Measurements from ENCODE around the gene SLC22A3.

Gene SLC22A3

DNA sequence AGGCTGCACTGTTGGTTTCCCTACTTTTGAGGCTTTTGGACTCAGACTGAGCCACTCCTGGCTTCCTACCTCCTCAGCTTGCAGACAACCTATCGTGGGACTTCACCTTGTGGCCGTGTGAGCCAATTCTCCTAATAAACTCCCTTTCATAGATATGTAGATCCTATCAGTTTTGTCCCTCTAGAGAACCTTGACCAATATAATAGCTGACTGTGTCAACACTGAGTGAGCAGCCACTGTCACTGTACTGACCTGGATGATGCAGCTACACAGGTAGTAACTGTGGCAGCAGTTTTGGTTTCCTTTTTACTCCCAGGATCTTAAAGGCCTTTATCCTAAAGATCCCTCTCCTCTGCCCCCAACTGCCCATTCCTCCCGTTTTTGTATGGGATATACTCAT is 70.2 kb downstream of the SLC22A3 start:
- DNase-seq: no peak

DNA sequence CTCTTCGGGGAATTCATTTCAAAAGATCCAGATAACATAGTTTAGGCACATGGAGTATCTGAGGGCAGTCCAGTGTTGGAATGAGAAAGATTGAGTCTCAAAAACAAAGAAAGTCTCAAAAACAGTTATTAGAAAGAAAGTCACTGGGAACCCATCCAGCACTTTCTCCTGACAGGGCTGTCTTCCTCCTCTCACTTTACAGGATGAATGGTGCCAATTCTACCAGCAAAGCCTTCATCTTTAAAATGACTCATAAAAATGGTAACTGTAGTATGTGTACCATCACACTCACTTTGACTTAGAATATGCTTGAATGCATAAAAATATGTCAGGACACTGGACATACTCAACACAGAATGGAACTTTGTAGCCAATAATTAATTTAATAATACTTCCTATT is 71.3 kb downstream of the SLC22A3 start:
- no peak for DNase-seq

DNA sequence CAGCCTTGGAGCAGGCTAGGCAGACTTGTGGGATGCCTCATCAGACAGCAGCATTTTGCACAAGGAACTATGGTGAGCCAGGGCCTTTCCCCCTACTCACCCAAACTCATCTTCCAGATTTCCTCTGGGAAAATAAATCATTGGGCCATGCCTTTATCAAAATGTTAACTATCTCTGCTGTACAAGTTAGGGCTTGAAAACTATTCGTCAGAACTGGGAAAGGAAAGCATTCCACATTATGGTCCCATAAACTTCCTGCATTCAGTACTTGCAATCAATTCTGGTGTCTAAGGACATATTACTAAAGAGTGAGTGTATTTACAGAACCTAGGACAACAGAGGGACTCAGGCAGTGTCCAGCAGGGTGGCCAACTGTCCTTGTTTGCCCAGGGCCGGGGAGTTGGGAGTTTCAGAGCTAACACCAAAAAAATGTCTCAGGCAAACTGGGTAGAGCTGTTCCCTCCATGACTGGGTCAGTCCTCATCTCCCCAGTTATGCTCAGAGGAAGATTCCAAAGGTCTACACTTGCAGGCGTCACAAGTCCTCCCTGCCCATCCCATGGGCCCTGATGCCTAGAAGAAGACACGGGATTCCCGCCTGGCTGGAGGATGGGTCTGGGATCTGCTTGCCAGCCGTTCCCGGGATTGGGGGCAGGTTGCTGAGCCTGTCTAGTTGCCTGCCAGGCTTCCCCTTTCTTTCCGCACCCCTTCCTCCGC is 72.2 kb downstream of the SLC22A3 start:
- DNase-seq: no peak

DNA sequence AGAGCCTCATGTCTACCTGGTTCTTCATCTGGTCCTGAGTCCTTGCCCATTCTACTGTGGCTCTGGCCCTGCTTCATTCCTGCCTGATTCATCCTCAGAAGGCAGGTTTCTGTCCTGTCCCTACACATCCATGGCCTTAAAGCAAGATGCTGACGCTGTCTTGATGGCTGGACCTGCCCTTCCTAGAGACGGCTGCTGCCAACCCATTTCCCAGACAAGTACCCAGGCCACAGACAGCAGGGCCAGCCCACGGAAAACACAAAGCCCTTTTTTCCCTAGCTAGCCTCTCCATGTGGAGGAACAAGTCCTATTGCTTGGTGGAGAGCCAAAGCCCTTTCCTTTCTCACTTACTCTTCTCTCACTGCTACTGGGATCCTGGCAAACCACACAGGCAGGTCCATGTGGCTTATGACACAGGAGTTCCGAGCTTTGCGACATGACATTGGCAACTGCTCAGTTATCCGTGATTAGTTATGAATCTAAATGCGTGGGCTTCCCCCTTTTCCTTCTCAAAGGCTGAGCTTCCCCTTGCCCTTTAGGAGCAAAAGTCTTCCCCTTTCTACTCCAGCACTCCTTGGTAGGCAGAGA is 72.9 kb downstream of the SLC22A3 start:
- no peak for DNase-seq

DNA sequence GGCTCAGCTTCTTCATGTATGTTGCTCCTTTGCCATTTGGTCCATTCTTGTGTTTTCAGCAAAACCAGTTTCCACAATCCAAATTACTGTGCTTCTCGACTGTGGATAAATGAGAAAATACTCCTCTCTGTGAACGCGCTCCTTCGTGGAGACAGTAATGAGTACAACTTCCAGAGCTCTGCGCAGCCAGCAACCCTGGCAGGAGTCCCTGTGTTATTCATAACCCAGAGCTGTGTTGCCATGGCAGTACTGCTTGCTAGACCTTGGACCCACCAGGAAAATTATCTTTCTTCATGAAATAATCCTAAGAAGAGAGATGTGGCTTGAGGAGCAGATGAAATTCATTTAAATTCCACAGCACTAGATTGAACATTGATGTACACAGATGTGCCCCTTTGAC is 73.7 kb downstream of the SLC22A3 start:
- no peak for DNase-seq

DNA sequence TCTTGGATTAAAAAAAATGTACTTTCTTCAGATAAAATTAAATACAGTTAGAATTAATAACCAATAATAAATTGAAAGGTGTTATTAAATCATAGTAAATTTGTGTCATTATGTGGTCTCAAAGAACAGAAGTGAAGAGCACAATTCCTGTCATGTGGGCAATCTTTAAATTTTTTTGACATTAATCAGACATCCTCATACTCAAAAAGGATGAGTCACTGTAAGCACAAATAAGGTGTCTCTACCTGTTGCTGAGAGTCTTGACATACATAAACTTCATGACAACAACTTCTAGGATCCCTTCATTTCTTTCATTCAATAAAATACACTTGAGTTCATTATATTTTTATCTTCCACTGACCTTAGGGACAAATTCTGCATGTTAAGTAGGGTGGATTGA is 76.1 kb downstream of the SLC22A3 start:
- no peak for DNase-seq

DNA sequence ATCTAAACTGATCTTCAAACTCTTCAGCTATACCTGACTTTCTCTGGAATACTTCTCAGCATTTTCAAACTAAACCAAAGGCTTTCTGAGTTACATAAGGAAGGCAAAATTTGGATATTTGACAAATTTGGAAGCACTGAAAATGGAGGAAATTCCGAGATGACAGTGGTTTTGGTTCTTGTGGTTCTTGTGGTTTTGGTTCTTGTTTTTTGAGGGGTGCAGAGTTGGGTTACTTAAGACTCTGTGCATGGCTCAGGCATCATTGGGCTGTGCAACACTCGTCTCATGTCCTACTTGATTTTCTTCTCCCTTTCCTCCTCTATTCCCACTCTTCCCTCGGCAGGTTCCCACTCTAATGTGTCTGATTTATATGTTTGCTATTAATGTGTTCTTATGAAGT is 78.0 kb downstream of the SLC22A3 start:
- DNase-seq: peak in 1 of 2 donors; percentile 4

DNA sequence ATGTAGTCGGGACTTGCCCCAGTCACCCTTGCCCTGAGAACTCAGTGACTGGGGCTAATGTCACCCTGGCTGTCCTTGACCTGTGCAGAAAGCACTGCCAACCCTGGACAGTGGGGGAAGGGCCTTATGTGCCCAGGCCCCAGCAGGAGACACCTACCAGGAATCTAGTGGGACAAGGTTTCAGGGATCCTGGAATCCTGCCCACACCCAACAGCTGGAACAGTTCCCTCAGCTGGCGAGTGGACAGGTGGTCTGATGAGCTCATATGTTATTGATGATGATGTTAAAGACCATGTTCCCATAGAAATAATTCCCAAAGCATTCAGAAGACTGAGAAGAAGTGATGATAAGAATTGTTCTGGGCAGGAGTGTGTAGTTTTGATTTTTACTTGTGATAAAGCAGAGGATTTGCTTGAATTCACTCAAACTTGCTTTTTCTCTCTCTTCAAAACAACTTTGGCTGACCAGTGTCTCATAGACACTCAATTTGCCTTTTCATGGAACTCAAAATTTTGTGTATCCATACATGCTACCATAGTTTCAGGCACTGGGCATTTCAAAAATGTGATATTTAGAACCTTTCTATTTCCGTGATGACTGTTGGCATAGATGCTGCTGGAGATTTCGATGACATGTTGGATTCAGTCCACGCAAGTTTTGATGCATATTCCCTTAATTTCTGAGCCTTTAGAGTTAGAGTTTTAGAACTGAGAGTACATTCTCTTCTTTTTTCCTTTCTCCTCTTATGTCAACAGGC is 79.3 kb downstream of the SLC22A3 start:
- DNase-seq: no peak

DNA sequence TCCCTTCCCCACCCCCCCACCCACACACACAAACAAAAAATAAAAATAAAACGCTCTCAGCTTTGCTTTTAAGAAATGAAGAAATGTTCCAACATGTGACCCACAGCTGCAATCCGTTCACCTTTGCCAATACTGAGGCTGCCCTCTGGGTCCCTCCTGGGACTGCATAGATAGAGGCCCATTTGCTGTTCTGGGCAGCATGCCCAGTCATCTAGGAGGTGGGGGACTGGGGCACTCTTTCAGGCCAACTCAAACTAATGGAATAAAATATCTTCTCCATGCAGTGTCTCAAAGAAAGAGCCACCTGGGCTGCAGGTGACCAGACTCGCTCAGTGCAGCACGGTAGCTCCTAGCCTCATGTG is 79.9 kb downstream of the SLC22A3 start:
- DNase-seq: no peak

DNA sequence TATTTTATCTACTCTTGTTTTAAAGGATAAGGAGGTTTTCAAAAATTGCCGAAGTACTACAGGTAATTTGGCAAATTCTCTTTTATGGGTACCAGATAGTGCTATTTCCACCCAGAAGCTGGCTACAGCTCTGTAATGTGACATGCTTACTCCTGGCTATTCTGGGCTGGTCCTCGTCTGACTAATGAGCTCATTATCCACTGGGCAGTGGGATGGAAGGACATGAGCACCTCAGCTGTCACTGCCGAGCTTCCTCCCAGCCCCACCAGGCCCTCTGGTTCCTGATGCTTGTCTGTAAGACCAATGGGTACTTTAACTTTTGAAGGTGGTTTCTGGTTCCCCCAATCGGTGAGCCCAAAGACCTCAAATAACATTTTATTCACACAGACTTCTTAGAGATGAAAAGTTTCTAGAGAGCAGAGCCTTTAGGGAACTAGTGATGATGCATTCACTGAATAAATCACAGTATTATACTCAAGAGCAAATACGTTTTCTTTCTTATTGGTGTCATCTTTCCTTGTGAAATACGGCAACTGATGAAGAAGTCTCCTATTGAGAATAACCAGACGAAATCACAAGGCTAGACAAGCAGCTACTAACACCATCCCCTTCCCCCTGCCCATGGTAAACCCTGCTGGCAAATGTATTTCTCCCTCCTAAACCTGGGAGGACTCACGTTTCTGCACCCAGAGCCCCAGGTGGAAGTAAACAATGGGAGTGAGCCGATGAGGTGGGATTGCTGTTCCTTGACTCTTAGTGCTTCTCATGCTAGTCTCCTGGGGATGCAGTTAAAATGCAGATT is 80.8 kb downstream of the SLC22A3 start:
- no peak for DNase-seq

DNA sequence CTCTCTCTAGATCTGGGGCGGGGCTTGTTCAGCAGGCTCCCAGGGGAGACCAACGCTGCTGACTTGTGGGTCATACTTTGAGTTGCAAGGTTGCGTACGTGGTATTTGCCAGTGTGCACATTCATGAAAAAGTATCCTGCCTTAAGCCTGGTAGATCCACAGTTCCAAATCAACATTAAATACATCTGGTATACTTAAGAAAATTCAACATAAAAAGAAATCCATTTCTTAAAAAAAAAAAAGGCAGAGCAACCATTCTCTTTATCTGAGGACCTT is 81.4 kb downstream of the SLC22A3 start:
- DNase-seq: no peak

DNA sequence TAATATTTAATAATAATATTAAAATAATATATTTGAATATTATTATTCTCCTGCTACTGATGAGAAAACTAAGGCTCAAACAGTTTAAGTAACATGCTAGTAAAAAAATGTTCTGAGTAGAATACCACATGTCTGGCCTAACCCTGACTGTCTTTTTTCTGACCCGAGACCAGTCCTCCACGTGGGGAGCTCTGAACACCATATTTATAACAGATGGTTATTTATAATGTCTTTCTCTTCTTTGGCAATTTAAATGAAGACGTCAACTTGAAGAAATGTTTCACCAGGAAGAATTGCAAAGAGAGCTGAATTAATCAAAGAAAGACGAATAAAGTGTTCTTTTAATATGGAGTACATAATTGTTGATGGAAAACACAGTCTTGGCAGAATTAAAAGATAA is 82.0 kb downstream of the SLC22A3 start:
- no peak for DNase-seq

DNA sequence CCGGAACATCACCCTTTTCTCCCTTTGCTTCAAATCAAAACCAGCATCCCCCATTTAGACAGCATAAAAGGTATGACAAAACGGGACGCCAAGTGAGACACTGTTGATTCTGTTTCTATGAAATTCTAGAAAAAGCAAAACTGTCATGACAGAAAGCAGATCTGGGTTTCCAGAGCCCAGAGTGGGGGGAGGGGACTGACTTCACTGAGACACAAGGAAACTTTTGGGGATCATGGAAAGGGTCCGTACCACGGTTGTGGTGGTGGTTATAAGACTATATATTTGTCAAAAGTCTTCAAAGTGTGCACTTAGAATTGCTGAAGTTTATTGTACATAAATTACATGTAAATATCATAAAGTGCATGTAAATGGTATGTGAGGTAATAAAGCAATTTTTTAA is 82.6 kb downstream of the SLC22A3 start:
- DNase-seq: no peak

DNA sequence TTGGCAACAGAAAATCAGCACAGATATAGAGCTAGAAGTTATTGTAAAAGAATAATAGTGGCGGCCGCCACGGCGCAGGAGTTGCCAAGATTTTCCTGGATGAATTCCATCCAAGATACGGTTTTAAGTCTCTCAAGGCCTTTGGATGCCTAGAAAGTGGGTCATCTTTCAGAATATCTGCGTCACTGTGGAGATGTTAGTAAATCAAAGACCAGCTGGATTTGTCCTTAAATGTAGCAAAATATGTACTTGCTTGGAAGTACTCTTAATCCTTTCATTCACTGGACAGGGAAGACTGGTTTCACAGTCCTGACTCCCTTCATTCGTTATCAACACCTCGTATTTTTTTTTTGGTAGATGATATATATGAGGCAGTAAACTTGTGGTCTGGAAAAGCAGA is 83.0 kb downstream of the SLC22A3 start:
- DNase-seq: no peak

DNA sequence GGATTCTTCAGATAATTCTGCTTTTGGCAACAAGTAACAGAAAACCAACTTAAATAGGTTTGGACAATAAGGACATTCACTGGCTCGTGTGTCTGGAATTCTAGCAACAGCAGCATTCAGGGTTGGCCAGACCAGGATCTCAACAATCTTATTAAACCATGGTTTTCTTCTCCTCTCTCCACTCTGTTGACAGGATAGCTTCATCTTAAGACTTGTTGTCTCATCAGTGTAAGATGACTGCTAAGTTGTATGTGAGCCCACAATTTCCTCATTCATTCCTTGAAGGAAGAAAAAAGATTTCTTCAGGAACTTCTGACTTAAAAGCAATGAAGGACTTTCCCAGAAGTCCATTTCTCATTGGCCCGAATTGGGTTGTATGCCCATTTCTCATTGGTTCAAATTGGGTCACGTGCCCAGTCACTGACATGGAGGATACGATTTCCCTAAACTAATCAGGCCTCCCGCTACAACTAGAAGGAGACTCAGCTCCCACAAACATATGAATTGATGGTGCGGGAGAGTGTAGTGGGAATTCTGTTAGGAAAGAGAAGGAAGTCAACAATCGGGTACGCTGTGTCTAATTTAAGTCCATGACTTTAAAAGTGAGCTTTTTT is 83.7 kb downstream of the SLC22A3 start:
- no peak for DNase-seq

DNA sequence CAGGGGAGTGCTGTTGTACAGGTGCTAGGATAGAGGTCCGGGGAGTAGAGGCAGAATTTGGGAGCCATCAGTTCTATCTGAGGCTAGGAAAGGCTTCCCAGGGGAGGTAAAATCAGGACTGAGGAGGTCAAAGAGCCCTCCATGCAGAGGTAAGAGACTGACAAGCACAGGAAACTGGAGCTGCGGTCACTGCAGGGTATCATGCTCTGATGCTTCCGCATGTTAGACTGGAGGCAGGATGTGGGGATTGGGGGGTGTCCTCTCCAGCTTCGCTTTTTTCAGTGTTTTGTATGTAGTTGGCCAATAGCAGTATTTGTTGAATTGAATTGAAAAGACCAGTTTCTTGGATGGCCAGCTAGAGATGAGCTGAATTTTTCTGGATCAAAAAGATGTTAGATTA is 87.8 kb downstream of the SLC22A3 start:
- no peak for DNase-seq

DNA sequence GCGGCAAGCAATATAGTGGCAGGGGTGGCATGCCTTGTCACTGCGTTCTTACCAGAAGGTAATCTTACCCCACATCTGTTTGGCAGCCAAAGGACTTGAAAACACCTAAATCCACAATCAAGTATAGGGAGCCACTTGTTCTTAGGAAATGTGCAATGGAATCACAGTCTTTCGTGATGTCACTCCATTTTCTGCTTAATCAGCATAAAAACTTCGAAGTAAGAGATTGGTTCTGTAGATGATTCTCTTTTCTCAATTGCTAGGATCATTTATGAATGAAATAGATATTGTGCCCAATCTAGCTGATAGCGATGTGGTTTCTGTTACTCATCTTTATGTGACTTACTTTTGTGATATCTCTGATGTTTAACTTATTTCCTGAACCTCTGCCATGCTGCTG is 89.0 kb downstream of the SLC22A3 start:
- no peak for DNase-seq

DNA sequence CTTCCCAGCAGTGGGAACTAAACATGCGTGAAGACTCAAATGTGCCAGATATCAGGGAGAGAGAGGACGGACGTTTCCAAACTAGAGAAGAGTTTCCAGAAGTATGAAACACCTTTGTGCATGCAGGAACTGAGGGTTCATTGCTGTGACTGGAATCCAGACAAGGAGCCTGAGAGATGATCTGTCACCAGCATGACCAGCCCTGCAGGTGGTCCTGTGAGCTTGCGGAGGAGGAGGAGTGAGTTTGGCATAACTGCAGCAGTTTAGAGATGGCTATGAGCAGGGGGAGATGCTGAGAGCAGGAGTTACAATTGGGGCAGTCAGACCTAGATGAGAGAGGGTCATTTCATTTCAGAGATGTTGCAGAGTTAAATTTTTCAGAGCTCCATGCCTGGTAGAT is 89.6 kb downstream of the SLC22A3 start:
- DNase-seq: no peak

DNA sequence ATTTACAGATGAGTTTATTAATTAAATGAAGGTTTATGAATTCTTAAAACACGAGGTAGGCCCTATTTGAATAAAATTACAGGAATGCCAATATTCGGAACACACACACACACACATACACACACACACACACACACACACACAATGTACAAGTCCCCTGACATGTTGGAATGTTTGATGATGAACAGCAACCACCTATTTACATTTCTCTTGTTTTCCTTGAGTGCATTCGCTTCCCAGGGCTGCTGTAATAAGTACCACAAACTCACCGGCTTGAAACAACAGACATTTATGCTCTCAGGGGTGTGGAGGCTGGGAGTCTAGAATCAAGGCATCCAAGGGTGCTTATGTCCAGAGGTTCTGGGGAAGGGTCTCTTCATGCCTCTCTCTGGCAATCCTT is 90.3 kb downstream of the SLC22A3 start:
- DNase-seq: no peak

DNA sequence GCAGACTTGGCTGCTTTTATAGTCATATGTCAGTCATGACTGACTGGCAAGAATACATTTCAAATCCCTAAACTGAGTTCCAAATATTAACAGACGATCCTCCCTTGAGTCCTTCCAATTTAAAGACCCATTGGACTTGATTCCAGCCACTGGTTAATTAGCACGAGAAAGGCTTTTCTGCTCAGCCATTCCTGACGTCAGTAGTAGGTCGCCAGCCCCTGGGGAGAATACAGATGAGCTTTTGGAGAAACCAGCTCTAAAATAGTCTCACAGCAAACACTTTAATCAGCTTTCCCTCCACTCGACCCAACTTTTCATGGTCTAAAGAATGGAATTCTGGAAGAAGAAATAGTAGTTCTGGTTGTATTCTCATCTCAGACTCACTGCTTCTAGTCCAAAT is 91.6 kb downstream of the SLC22A3 start:
- DNase-seq: no peak

DNA sequence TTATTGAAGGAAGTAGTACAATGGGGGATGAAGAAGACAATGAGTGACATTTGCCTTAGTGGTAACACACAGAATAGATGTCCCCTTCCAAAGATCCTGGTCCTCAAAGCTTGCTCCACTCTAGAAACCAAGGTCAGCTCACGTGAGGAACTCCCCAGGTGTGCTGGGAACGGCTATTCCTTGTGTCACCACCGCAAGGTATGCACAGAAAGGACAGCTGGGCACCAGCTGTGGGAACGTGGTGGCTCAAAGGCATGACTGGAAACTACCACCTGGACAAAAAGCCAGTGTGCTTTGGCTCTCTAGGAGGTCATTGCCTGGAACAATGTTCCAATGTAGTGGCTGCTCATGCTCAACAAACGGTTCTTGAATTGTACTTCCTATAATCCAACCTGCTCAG is 94.0 kb downstream of the SLC22A3 start:
- no peak for DNase-seq

DNA sequence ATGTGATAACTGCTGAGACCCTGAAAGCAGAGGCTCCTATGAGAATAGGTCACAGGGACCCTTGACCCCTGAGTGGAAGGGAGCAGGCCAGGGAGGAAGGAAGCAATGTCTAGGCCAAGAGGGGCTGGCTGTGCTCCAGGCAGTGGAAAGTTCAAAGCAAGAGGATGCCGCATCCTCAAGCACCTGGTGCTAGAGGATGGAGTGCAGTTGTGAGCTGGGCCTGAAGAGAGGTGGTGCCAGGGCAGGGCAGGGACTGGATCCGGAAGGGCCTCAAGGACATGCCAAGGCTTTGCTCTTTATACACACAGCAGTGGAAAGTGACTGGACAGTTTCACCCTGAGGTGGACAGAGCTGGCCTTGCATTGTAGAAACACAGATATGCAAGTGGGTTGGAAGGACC is 97.0 kb downstream of the SLC22A3 start:
- DNase-seq: no peak

DNA sequence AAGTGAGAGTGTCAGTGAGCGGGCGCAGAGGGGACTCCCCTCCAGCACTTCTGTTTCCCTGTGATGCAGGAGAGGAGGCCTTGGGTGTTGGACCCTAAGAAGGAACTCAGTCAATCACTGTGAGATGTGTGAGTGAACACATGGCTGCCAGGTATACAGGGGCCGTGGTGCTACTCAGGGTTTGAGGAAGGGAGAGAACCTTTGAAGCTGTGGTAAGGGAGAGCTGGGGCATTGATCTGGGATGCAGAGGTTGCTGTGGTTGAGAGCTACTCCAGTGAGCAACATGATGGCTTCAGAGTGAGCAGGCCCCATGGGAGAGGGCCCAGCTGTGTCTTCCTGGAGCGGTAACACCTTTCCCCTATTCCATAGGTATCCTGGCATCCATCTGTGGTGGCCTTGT is 99.2 kb downstream of the SLC22A3 start:
- DNase-seq: no peak
